GM12878 (cell line): Measurements from ENCODE around the gene SMG6. TPM values are rescaled to one million over a fixed set of nuclear protein-coding genes. Genes with fewer than 3 reads are reported as not detected.

ENCODE experiments used
- BRCA1 ChIP-seq: IDR thresholded peaks from 2 replicates; pipeline ENCODE4 v1.6.1; 2011; ENCODE audit warnings: low read depth, low read length, improper control_type of control experiment
- CEBPB ChIP-seq, 2 experiments: fragments of 150-350 bp in 1 of 2; IDR thresholded peaks; 2 replicates each; pipeline ENCODE4 v1.6.1; 2012 to 2014; ENCODE audit warnings: low read depth in 2 of 2, low read length in 2 of 2, borderline replicate concordance in 1 of 2, inconsistent platforms in 1 of 2
- CUX1 ChIP-seq: IDR thresholded peaks from 2 replicates; pipeline ENCODE4 v1.6.1; 2012; ENCODE audit warnings: improper control_type of control experiment, low read depth, low read length; ENCODE audit not compliant: insufficient replicate concordance
- EED ChIP-seq: sonication (generic); IDR thresholded peaks from 2 replicates; pipeline ENCODE4 v1.6.1; 2016; ENCODE audit warnings: antibody characterized with exemption, low read depth
- IKZF1 ChIP-seq: fragments of 450-650 bp; conservative IDR thresholded peaks from 2 replicates; pipeline ENCODE4 v1.6.1; 2017; ENCODE audit warnings: antibody characterized with exemption, mild to moderate bottlenecking
- MTA3 ChIP-seq: IDR thresholded peaks from 2 replicates; pipeline ENCODE4 v1.6.1; 2012; ENCODE audit warnings: low read length, inconsistent platforms, borderline replicate concordance
- MYB ChIP-seq: fragments of 150-350 bp; IDR thresholded peaks from 2 replicates; pipeline ENCODE4 v1.6.1; 2014; ENCODE audit warnings: mild to moderate bottlenecking, low read depth, low read length, borderline replicate concordance
- NFXL1 ChIP-seq: fragments of 450-650 bp; IDR thresholded peaks from 2 replicates; pipeline ENCODE4 v1.6.1; 2017; ENCODE audit warnings: antibody characterized with exemption, mild to moderate bottlenecking, borderline replicate concordance
- RAD21 ChIP-seq: IDR thresholded peaks from 2 replicates; pipeline ENCODE4 v1.6.1; 2011; ENCODE audit warnings: mild to moderate bottlenecking, low read depth, low read length, moderate library complexity; ENCODE audit not compliant: insufficient read depth
- RAD51 ChIP-seq: fragments of 450-650 bp; IDR thresholded peaks from 2 replicates; pipeline ENCODE4 v1.6.1; 2016; ENCODE audit warnings: moderate library complexity, mild to moderate bottlenecking, inconsistent platforms
- SMC3 ChIP-seq: IDR thresholded peaks from 2 replicates; pipeline ENCODE4 v1.6.1; 2011; ENCODE audit warnings: low read length, improper control_type of control experiment, borderline replicate concordance
- TARDBP ChIP-seq: IDR thresholded peaks from 2 replicates; pipeline ENCODE4 v1.6.1; 2016; ENCODE audit warnings: borderline replicate concordance
- ZBTB11 ChIP-seq: fragments of 450-650 bp; formaldehyde crosslinking; IDR thresholded peaks from 2 replicates; pipeline ENCODE4 v1.5.0; 2022; ENCODE audit warnings: mild to moderate bottlenecking, missing genetic modification characterization
- polyA plus RNA-seq, 11 experiments: library from polyadenylated mRNA; depleted of rRNA in 4 of 11; unstranded in 6 of 11; stranded (reverse) in 5 of 11; fragments of >200 nt; fragmentation: Nextera tagmentation in 4 of 11; fragmentation: Illumina TruSeq in 1 of 11; extraction: Ambion mirVana in 4 of 11; extraction: Trizol in 1 of 11; gene quantifications; 1 replicate in 1 of 11; 2 replicates in 10 of 11; pipeline versions ENCODE4 v1.2.1 to v1.2.3, GENCODE V29; 2011 to 2016; ENCODE audit warnings: inconsistent platforms in 2 of 11, missing spikeins in 2 of 11, low read depth in 1 of 11
- total RNA-seq, 4 experiments: library from RNA; depleted of rRNA in 3 of 4; stranded (reverse); fragments of >200 nt in 3 of 4; fragmentation: Illumina TruSeq in 1 of 4; extraction: Trizol in 1 of 4; gene quantifications; 2 replicates each; pipeline versions ENCODE4 v1.2.1 to v1.2.3, GENCODE V29; 2013 to 2021
- TF ChIP-seq, protein P1 (sequence below): IDR thresholded peaks from 2 replicates; pipeline ENCODE4 v1.6.1; 2011; ENCODE audit warnings: mild to moderate bottlenecking, low read depth, low read length, moderate library complexity; ENCODE audit not compliant: insufficient replicate concordance
- TF ChIP-seq, protein P2 (sequence below): fragments of 450-650 bp; formaldehyde crosslinking; IDR thresholded peaks from 2 replicates; pipeline ENCODE4 v1.4.0; 2022; ENCODE audit warnings: mild to moderate bottlenecking, moderate library complexity

SMG6 gene
- total and polyA plus RNA-seq, 10 of the 15 experiments (the other 5 are each of a cell fraction or from before 2014, with no cell fraction given) = 0.58 to 28.7 (median 15.7) TPM

- no peak for TF ChIP-seq CUX1
- TF ChIP-seq NFXL1 = no peak
- TF ChIP-seq MTA3 = no peak
- TF ChIP-seq, protein P1, sequence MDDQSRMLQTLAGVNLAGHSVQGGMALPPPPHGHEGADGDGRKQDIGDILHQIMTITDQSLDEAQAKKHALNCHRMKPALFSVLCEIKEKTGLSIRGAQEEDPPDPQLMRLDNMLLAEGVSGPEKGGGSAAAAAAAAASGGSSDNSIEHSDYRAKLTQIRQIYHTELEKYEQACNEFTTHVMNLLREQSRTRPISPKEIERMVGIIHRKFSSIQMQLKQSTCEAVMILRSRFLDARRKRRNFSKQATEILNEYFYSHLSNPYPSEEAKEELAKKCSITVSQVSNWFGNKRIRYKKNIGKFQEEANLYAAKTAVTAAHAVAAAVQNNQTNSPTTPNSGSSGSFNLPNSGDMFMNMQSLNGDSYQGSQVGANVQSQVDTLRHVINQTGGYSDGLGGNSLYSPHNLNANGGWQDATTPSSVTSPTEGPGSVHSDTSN = peak; percentile 58
- TF ChIP-seq SMC3 = peak; percentile 98
- TF ChIP-seq IKZF1 = peak; percentile 57
- TF ChIP-seq MYB = no peak
- no peak for TF ChIP-seq TARDBP
- TF ChIP-seq RAD51 = peak; percentile 26; the same call in 1 of the 2 replicates
- TF ChIP-seq, protein P2, sequence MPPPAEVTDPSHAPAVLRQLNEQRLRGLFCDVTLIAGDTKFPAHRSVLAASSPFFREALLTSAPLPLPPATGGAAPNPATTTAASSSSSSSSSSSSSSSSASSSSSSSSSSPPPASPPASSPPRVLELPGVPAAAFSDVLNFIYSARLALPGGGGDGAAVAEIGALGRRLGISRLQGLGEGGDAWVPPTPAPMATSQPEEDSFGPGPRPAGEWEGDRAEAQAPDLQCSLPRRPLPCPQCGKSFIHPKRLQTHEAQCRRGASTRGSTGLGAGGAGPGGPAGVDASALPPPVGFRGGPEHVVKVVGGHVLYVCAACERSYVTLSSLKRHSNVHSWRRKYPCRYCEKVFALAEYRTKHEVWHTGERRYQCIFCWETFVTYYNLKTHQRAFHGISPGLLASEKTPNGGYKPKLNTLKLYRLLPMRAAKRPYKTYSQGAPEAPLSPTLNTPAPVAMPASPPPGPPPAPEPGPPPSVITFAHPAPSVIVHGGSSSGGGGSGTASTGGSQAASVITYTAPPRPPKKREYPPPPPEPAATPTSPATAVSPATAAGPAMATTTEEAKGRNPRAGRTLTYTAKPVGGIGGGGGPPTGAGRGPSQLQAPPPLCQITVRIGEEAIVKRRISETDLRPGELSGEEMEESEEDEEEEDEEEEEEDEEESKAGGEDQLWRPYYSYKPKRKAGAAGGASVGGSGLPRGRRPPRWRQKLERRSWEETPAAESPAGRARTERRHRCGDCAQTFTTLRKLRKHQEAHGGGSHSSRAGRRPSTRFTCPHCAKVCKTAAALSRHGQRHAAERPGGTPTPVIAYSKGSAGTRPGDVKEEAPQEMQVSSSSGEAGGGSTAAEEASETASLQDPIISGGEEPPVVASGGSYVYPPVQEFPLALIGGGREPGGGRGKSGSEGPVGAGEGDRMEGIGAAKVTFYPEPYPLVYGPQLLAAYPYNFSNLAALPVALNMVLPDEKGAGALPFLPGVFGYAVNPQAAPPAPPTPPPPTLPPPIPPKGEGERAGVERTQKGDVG (CRISPR knock-in tag) = no peak
- no peak for TF ChIP-seq CEBPB (IDR thresholded peaks at IDR 0.05; ENCODE audit: borderline replicate concordance in 1 of 2, low read depth in 2 of 2, low read length in 2 of 2)
- TF ChIP-seq RAD21 = peak; percentile 100
- TF ChIP-seq BRCA1 = no peak
- no peak for TF ChIP-seq ZBTB11 (CRISPR knock-in tag)
- peak; percentile 81 for TF ChIP-seq EED
Measured at GRCh38 chr17:2244545-2245525, 58.8 kb downstream of the SMG6 start (continued).
